ENCODE data around the gene PIRT. TPM values are rescaled to one million over a fixed set of nuclear protein-coding genes. Genes with fewer than 3 reads are reported as not detected.

PIRT gene
- total RNA-seq, 4 donors from 2014 or later = not detected

- TF ChIP-seq, protein P1, sequence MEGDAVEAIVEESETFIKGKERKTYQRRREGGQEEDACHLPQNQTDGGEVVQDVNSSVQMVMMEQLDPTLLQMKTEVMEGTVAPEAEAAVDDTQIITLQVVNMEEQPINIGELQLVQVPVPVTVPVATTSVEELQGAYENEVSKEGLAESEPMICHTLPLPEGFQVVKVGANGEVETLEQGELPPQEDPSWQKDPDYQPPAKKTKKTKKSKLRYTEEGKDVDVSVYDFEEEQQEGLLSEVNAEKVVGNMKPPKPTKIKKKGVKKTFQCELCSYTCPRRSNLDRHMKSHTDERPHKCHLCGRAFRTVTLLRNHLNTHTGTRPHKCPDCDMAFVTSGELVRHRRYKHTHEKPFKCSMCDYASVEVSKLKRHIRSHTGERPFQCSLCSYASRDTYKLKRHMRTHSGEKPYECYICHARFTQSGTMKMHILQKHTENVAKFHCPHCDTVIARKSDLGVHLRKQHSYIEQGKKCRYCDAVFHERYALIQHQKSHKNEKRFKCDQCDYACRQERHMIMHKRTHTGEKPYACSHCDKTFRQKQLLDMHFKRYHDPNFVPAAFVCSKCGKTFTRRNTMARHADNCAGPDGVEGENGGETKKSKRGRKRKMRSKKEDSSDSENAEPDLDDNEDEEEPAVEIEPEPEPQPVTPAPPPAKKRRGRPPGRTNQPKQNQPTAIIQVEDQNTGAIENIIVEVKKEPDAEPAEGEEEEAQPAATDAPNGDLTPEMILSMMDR (IDR thresholded peaks at IDR 0.05; ENCODE audit: low read depth) = no peak
Measured at GRCh38 chr17:10787306-10788045, 50.4 kb downstream of the PIRT start.

- TF ChIP-seq, protein P1 (IDR thresholded peaks at IDR 0.05; ENCODE audit: low read depth) = no peak
Measured at GRCh38 chr17:10785295-10785694, 52.6 kb downstream of the PIRT start.

- TF ChIP-seq, protein P1 (IDR thresholded peaks at IDR 0.05; ENCODE audit: low read depth) = no peak
Measured at GRCh38 chr17:10779609-10780008, 58.3 kb downstream of the PIRT start.

- TF ChIP-seq, protein P1 (IDR thresholded peaks at IDR 0.05; ENCODE audit: low read depth) = no peak
Measured at GRCh38 chr17:10777890-10778289, 60.0 kb downstream of the PIRT start.

- TF ChIP-seq, protein P1 (IDR thresholded peaks at IDR 0.05; ENCODE audit: low read depth) = no peak
Measured at GRCh38 chr17:10777131-10777807, 60.6 kb downstream of the PIRT start.

DNA sequence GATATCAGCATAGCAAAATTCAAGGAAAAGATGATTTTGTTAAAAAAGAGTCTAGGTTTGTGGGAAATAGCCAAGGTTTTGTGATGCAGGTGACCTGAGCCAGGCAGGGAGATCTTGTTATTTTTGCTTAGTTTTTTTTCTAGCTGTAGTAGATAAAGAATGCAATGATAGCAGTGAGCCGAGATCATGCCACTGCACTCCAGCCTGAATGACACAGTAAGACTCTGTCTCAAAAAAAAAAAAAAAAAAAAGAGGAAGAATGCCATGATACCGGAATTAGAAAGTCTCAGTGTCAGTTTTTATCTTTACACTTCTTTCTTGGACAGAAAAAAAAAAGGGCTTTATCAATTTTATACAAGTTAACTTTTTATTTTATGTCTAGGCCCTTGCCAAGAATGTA is 61.5 kb downstream of the PIRT start:
- TF ChIP-seq, protein P1 (IDR thresholded peaks at IDR 0.05; ENCODE audit: low read depth) = no peak

GRCh38 chr17:10775740-10776356 is 62.0 kb downstream of the PIRT start:
- TF ChIP-seq, protein P1 (IDR thresholded peaks at IDR 0.05; ENCODE audit: low read depth) = no peak
